HG03460 (cell line): ENCODE data around the gene CAPN11.

Experiments
- ATAC-seq: cut with Tn5 transposase; IDR thresholded peaks from one replicate; pipeline ENCODE4 v1.9.1; 2021; ENCODE audit not compliant: unreplicated experiment

CAPN11 gene

DNA sequence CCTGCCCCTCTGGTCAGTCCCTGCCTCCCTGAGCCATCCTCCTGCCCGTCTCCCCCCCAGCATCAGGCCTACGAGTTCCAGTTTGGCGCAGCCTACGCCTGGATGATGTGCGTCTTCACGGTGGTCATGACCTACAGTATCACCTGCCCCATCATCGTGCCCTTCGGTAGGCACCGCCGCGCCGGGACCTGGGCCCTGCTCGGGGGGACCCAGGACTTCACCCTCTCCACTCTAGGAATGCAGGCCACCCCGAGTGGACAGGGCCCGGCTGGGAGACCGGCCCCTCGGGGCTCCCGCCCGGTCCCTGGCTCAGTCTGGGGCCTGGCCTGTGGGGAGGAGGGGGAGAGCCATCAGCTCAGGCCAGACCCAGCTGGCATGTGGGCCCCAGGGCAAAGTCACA, 6.1 kb upstream of the CAPN11 start:
- ATAC-seq: no peak

DNA sequence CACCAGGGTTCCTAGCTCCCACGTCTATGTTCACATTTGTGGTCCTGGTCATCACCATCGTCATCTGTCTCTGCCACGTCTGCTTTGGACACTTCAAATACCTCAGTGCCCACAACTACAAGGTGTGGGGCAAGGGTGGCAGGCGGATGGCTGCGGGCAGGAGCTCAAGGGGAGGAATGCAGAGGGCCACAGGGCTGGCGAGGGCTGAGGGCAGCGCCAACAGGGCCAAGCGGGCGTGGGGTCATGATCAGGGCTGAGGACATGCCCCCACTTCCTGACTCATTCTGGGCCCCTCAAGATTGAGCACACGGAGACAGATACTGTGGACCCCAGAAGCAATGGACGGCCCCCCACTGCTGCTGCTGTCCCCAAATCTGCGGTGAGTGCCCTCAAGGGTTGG, 4.6 kb upstream of the CAPN11 start:
- ATAC-seq: no peak

DNA sequence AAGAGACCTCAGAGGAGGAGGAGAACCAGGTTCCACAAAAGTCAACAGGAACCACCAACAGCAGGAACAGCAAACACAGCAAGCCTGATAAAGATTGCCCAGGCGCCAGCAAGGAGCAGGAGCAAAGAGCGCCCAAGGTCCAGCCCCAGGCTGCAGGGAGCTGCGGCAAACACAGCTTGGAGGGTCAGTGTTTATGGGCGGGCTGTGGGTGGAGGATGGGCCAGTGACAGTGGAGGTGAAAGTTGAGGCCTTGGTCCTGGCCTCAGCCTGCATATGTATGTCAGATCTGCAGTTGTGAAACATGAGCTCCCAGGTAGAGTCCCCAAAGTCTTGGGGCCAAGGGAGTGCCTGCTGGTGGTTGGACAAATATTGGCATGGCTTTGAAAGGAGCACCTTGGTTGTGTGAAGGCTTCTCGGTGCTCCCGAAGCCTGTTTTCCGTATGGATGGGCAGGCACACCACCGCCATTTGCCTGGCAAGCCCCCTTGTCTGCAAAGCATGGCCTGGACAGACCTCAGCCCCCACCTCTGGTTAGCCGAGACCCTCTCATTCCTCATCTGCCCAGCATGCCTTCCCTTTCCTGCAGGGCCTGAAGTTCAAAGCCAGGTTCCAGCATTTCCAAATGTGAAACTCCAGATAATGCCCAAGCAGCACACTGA, 2.0 kb upstream of the CAPN11 start:
- no peak for ATAC-seq

DNA sequence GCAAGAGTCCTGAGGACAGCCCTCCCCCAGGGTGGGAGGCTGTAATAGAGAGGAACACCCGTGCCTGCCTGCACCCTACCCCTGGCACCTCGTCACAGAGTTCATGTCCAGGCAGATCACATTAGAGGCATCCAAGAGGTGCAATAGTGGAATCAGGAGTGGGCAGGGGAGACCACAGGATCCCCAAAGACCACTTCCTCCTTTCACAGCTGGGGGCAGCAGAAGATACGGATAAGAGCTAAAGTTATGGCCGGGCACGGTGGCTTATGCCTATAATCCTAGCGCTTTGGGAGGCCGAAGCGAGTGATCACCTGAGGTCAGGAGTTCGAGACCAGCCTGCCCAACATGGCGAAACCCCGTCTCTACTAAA, 1.5 kb upstream of the CAPN11 start:
- no peak for ATAC-seq

DNA sequence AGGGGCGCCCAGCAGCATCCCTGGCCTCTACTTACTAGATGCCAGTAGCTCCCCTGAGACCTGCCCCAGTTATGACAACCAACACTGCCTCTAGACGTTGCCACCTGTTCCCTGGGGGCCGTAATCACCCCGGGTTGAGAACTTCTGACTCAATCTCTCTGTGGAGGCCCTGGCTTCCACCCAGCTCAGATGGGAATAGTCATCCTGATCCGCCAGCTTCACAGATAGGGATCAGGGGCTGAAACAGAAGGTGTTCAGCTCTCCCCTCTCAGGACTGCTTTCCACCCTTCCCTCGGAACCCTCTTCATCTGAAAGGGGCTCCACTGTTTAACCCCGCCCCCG, 3.3 kb downstream of the CAPN11 start:
- no peak for ATAC-seq

DNA sequence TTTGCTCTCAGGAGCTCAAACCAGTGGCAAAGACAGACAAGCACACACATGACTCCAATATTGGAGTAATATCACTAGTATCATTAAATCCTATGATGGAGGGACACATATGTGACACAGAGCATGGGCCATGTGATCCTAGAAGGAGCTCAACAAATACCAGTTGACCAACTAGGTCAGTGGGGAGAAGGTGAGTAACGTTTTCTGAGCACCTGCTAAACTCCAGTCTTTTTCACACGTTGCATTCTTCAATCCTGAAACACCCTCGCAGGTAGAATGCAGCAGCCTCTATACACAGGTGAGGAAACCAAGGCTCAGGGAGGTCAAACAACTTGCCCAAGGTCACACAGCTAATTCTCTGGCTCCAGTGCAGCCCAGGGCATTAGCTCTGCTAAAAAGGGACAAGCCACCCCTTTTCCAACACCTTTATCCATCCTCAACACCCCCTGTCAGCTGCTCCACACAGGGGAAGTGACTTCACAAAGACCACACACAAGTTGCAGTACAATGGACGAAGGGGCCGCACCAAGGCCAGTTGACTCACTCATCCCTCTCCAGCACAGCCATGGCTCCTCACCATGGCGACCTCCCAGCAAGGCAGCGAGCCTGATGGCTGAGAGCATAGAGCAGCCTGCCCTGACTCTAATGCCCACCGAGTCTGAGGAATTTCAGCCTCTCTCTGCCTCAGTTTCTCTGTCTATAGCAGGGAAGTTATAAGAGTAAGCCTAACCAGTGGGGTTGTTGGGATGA, 4.4 kb downstream of the CAPN11 start:
- no peak for ATAC-seq

DNA sequence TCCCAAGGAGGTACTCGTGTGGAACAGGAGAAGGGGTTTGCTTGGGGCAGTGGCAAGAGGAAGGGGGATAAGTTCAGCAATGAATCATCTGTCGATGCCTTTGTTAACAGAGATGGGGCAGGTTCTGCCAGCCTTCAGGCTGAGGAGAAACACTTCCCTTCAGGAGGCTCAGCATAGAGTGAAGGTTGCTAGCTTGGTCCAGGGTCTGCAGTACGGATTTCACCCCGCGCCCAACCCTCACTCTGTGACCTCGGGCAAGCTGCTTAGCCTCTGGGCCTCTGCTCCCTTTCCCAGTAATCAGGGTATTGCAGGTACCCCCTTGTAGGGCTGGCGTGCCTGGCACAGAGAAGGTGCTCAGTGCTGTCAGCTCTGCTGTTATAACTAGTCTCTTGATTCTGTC, 7.5 kb downstream of the CAPN11 start:
- no peak for ATAC-seq

DNA sequence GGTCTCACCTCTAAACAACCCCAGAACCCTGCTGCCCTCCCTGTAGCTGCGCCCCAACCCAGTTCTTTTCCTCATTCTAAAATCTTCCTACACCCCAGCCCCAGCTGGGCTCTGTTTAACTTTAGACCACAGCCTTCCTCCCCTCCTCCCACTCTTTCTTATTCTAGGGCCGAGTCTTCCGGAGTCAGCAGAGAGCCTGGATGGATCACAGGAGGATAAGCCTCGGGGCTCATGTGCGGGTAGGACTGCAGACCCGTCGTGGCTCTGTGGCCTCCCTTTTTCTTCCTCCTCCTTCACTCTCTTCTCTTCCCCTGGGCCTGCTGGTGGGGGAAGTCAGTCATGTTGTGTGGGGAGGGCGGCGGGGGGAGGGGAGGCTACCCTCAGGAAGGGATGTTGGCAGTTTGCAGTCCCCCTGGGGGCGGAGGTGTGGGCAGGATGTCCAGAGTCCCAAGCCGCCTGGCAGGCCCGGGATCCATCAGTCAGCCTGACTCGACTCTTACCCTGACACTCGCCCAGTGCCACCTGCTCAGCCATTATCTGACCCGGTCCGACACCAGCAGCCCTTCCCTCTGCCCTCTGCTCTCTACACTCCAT, 8.1 kb downstream of the CAPN11 start:
- ATAC-seq: no peak

DNA sequence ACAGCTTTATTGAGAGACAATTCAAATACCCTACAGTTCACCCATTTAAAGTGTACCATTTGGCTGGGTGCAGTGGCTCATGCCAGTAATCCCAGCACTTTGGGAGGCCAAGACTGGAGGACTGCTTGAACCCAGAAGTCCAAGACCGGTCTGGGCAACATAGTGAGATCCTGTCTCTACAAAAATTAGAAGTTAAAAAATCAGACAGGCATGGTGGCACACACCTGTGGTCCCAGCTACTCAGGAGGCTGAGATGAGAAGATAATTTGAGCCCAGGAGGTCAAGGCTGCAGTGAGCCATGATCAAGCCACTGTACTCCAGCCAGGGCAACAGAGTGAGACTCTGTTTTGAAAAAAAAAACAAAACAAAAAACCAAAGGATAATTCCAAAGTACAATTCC, 8.9 kb downstream of the CAPN11 start:
- no peak for ATAC-seq

DNA sequence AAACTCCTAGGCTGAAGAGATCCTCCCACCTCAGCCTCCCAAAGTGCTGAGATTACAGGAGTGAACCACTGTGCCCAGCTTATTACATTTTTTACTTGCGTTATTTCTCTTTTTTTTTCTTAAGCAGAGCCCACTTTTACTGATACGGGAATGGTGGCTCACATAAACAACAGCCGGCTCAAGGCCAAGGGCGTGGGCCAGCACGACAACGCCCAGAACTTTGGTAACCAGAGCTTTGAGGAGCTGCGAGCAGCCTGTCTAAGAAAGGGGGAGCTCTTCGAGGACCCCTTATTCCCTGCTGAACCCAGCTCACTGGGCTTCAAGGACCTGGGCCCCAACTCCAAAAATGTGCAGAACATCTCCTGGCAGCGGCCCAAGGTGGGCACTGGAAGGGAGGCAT, 10.5 kb downstream of the CAPN11 start:
- no peak for ATAC-seq

DNA sequence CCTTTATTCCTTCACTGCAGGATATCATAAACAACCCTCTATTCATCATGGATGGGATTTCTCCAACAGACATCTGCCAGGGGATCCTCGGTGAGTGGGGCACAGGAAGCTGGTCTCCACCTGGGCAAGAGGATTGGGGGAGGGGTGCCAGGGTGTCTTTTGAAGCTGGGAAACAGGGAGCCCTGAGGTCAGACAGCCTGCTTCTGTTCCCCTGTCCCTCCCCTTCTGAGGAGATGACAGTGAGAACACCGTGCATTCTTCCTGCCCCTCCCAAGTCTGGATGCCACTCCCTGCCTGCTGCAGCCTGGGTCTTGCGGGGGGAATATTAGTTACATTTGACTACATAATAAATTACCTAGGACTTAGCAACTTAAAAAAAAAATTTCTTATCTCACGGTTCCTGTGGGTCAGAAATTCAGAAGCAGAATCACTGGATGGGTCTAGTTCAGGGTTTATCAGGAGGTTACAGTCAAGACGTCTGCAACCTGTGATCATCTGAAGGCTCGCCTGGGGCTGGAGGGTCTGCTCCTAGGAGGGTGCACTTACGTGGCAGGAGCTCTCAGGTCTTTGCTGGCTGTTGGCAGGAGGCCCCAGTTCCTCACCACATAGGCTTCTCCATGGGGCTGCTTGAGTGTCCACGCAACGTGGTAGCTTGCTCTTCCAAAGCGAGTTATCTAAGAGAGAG, 11.4 kb downstream of the CAPN11 start:
- ATAC-seq: no peak

DNA sequence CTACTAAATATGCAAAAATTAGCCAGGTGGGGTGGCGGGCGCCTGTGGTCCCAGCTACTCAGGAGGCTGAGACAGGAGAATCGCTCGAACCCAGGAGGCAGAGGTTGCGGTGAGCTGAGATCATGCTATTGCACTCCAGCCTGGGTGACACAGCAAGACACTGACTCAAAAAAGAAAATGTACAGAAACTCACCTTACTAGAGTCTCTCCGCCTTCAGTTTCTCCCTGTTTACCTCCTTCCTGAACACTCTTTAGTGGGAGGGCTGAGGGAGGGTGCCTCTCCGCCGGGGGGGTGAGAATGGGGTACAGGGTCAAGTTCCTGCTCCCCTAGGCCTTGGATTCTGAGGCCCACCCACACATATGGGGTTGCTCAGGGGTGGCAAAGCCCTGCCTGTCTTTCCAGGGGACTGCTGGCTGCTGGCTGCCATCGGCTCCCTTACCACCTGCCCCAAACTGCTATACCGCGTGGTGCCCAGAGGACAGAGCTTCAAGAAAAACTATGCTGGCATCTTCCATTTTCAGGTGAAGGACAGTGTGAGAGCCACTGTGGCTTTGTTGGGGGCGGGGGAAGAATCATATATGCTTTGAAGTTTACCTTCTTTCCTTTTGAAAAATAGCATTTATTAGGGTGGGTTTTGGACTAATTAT, 13.4 kb downstream of the CAPN11 start:
- ATAC-seq: no peak

DNA sequence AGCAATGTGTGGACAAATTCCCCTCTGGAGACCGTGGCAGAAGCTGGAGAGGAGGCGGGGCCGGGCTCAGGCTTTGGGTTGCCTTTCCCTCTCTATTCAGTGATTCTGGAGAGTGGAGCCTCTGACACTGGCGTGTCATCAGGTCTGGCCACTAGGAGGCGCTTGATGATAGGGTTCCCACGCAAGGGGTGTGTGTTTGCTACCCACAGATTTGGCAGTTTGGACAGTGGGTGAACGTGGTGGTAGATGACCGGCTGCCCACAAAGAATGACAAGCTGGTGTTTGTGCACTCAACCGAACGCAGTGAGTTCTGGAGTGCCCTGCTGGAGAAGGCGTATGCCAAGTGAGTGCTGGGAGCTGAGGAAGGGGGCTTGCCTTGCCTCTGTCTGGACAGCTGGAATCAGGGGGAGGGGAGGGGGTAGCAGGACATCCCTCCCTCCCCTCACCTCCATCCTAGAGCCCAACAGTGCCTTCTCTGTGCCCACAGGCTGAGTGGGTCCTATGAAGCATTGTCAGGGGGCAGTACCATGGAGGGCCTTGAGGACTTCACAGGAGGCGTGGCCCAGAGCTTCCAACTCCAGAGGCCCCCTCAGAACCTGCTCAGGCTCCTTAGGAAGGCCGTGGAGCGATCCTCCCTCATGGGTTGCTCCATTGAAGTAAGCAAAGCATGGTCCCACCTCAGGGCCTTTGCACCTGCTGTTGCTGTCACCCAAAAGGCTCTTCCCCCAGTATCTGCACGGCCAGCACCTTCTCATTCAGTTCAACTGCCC, 14.3 kb downstream of the CAPN11 start:
- peak; percentile 69 for ATAC-seq

DNA sequence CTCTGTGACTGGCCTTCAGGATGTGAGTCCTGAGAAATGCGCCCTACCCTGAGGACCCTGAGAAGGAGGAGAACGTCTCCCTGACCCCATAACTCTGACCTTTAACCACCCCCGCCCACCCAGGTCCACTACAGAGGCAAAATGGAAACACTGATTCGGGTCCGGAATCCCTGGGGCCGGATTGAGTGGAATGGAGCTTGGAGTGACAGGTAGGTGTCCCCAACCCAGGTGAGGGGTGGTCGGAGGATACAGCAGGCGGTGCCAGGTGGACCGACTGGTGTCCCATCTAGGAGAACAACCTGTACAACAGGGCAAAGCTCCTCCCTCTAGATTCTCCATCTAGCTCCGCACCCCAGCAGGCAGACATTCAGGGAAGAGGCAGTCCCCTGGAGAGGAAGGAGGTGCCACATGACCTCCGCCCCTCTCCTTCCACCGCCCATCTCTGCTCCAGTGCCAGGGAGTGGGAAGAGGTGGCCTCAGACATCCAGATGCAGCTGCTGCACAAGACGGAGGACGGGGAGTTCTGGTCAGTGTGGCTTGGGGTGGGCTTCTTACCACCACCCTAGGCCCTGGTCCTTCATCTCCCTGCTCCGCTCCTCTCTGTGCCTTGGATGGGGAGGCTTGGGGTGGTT, 17.6 kb downstream of the CAPN11 start:
- no peak for ATAC-seq

DNA sequence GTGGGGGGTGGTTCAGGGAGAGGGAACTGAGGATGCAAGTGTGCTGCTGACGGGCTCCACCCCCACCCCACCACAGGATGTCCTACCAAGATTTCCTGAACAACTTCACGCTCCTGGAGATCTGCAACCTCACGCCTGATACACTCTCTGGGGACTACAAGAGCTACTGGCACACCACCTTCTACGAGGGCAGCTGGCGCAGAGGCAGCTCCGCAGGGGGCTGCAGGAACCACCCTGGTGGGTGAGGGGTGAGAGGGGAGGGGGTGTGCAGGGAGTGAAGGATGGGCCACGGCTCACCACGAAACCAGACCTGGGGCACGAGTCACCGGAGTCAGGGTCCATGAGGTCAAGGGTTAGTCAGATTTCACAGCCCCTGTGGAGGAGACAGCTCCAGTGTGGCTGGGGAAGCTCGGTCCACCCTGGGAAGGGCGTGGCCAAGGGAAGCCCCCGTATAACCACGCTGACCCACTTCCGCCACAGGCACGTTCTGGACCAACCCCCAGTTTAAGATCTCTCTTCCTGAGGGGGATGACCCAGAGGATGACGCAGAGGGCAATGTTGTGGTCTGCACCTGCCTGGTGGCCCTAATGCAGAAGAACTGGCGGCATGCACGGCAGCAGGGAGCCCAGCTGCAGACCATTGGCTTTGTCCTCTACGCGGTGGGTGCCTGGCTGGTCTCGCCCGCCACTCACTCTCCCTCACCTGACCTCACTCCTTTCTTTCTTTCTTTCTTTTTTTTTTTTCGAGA, 18.3 kb downstream of the CAPN11 start:
- ATAC-seq: peak; percentile 54

DNA sequence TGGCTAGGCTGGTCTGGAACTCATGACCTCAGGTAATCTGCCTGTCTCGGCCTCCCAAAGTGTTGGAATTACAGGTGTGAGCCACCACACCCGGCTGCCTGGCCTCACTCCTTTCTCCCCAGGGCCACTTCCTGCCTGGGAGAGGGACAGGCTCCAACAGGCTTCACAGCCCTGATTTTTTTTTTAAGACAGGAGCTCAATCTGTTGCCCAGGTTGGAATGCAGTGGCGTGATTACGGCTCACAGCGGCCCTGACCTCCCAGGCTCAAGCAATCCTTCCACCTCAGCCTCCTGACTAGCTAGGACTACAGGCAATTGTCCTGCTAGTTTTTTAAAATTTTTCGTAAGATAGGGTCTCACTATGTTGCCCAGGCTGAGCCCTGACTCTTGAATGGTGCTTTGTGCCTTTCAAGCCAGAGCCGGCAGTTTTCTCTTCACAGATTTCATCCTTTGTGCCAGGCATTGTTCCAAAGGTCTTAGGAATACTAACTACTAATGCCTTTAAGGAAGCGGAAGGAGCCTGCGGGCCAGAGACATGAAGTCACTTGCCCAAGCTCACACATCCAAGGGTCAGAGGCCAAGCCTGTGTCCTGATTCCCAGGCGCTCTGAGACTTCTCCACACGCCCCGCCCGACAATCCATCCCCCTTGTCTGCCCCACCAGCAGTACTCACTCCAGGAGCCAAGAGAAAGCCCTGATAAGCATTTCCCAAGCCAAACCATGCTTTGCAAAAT, 19.2 kb downstream of the CAPN11 start:
- no peak for ATAC-seq

DNA sequence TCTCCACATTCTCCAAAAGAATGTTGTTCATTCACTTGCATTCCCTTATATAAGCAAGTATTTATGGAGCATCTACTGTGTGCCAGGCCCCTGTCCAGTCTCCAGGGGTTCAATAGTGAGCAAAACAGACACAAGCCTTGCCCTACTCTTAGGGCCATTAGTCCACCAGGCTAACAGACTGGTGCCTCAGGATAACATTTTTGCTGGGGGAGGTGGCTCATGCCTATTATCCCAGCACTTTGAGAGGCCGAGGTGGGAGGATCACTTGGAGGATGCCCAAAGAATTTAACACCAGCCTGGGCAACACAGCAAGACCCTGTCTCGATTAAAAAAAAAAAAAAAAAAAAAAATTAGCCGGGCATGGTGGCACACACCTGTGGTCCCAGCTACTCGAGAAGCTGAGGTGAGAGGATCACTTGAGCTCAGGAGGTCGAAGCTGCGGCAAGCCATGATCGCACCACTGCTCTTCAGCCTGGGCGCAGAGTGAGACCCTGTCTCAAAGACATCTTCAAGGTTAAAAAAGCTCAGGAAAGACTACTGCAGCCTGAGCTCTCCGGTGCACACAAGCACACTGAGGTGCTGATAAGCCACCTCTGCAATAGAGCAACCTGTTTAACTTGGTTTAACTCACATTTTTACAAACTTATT, 19.9 kb downstream of the CAPN11 start:
- no peak for ATAC-seq

DNA sequence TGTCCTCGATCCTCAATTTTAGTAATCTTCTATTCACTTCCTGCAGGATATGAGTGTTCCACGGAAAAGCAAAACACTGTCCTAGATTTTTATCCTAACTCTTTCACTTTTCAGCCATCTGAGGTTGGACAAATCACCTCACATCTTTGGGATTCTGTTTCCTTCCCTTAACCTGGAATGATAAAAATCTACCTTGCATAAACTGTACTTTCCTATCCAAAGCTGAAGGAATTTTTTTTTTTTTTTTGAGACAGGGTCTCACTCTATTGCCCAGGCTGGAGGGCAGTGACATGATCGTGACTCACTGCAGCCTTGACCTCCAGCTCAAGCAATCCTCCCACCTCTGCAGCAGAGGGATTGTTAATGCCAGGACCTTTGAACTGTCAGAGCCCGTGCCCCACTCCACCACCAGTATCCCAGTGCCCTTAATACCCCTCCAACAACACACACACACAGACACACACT, 20.5 kb downstream of the CAPN11 start:
- no peak for ATAC-seq
